Measurements from ENCODE around the gene BCL2.
"Not testable (repeated sequence)": the region's sequence is repeated elsewhere in the genome, so short reads cannot be mapped to it uniquely, and the experiment has no call there.

BCL2 gene

DNA sequence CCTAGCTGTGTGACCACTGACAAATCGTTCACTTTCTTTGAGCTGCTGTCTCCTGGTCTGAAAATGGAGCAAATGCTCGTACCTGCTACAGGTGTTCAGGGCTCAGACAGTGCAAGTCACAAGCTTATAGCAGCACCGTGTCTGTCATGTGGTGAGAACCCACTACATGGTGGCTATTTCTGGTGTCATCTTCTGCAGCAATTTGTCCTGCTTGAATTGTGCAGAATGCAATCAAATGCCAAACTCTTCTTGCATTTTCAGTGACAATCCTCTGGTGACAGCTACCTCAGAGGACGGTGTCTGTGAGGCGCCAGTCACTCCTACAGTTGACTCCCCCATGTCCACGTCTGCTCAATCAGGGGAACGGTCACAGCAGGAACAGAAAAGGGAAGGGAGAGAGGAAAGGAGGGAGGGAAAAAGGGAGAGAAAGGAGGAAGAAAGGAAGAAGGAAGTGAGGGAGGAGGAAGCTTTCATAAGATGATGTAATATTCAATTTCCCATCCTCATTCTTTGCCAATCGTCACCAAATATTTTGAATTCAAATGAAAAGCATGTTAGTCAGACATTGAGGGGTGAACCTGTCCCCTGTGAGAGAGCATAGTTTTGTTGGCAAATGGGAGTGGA lies 122.2 kb downstream of the BCL2 start:
- no peak for DNase-seq

GRCh38 chr18:63195326-63196159 lies 124.0 kb downstream of the BCL2 start:
- no peak for DNase-seq

- DNase-seq: no peak
Observed at GRCh38 chr18:63192885-63193349, 126.7 kb downstream of the BCL2 start.

DNA sequence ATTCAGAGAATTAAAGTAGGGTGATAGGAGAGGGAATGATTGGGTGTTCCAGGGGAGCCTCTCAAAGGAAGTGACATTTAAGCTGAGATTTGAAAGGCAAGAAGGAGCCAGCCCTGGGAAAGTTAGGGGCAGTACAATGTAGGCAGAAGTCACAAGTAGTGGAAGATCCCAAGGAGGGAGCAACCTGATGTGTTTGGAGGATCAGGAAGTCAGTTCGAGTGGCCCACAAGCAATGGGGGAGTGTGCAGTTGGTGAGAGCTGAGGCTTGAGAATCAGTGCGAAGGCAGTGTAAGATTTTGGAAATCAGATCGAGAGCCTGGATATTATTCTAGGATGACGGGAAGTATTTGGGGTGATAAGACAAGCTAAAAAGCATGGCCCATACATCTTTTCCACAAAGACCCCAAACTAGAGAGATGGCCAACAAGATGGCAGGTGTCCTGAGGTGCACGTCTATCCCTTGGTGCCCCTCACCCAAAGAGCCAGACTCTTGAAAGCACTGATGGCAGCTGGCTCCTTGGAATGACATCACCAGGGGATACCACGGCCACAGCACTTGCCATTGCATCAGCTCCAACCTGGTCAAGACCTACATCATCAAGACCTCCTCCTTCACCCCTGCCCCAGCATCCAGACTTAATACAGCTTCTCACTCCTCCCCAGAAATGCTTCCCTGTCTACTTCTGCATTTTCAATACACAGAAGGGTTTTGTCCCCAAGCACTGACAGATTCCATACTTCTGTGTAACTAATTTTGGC lies 127.3 kb downstream of the BCL2 start:
- DNase-seq: no peak

GRCh38 chr18:63191413-63191812 lies 128.2 kb downstream of the BCL2 start:
- no peak for DNase-seq

DNA sequence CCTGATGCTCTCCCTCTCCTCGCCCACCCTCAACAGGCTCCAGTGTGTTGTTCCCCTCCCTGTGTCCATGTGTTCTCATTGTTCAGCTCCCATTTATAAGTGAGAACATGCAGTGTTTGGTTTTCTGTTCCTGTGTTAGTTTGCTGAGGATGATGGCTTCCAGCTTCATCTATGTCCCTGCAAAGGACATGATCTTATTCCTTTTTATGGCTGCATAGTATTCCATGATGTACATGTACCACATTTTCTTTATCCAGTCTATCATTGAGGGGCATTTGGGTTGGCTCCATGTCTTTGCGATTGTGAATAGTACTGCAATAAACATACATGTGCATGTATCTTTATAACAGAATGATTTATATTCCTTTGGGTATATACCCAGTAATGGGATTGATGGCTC lies 128.7 kb downstream of the BCL2 start:
- not testable (repeated sequence) for DNase-seq

DNA sequence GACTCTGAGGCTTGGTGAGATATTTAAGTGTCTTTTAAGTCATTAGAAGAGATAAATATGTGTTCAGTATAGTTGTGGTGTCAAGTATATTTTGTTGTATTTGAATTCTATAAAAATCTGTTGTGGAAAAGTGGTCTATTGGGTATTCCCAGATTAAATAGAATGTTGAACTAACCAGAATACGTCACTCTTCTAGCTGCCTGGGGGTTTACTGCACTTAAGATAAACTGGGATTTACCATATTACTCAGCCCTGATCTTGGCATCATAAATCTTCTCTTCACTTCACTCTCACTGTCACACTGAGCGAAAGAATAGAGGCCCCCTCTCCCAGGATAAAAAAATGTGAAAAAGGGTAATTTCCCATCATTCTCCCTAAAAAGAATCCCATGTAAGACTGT lies 129.8 kb downstream of the BCL2 start:
- no peak for DNase-seq

- no peak for DNase-seq
Observed at GRCh38 chr18:63189041-63189440, 130.5 kb downstream of the BCL2 start.

DNA sequence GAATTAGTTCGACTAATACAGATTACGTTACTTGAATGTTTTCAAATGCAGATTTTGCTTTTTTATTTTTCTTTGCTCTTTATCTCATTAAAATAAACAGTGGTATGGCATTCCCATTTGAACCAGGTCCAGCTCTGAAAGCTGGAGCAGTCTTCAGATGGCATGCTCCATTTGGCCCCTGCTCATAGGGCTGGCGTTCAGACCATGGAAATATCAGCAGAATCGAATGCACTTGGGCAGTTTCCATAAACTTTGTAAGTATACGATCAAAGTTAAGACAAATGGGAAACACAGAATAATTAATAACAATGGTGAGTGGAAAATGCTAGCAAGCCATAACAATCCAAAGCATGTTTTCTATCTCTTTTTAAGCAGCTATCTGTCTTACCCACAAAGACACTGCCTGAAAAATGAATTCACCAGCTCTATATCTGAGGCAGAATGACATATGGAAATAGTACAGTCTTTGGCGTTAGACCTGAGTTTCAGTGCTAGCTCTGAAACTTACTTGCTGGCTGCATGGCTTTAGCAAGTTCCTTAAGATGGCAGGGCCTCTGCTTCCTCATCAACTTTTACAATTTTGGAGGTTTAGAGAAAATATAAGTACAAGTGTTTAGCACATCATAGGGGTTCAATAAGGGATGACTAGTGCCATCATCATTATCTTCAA lies 131.6 kb downstream of the BCL2 start:
- no peak for DNase-seq

DNA sequence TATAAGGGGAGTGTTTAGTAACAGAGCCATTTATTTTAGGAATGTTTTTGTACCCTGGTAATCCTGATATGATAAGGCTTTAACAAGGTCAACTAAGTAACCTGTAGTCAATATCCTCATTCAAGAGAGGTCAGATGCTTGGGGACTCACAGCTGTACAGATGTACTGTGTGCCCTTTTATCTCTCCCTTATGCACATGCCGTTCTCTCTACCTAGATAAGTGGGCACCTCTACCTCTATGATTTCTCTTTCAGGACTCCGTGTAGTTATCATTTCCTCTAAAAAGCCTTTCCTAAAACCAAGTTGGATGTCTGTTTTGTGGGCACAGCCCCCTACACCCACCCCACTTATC lies 132.4 kb downstream of the BCL2 start:
- DNase-seq: no peak

DNA sequence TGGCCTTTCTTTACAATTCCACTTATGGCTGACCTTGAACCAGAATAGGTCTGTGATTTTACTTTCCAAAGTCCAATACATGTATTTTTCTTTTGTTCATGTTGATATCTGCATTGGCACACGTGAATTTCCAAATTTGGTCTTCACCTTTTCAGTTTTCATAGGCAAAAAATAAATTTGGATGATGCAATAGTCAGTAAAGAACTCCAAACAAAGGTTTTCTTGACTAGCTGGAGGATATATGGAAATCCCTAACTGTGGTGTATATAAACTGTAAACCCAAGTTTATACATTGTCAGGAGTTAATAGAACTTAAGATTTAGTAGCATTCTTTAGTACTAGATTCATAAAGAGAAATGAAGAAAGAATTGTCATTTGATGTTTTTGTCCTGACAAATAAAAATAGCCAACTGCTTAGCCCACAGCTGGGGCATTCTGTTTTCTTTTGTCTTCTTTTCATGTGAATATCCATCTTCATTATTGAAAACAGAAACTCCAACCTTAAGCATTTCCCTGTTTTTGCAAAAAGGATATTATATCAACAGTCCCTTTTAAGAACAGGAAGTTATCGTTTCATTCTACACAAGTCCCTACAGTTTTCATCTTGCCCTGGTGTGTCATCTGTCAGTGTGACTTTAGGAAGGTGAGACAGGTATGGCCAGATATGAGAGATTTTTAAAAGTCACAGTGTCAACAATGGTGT lies 132.9 kb downstream of the BCL2 start:
- no peak for DNase-seq

GRCh38 chr18:63185984-63186383 lies 133.6 kb downstream of the BCL2 start:
- no peak for DNase-seq

DNA sequence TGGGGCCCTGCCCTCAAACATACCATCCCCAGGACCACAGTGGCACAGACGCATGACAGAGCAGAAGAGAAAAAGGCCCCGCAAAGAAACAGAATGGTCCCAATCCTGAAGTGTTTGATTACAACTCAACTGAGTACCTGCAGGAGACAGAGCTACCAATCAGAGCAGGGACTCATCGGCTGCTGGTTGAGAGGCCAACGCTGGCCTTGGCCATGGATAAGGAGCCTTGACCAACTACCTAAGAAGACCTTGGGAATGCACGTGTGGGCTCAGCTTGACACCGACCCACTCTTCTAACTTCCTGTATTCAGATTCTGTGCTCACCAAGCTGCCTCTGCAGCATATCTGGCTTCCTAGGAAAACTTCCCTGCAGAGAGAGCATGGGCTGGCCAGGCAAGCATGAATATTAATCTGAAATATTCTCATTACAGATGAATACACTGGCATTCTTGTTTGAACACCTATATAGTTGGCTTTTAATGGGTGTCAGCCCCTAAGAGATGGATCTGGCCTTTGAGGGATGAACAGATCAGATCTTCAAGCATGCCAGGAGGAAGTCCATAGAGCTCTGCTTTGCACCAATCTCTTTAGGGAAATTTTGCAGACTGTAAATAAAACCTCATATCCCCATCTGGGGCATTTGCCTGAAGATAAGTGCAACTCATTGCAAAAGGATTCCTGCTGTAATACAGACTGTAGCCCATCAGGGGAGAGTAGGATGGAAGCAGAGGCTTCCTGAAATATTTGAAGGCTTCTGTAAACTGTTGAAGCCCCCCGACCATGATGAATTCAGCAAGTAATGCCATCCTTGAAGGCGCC lies 135.4 kb downstream of the BCL2 start:
- DNase-seq: no peak

- DNase-seq: no peak
Observed at GRCh38 chr18:63183378-63183777, 136.2 kb downstream of the BCL2 start.

DNA sequence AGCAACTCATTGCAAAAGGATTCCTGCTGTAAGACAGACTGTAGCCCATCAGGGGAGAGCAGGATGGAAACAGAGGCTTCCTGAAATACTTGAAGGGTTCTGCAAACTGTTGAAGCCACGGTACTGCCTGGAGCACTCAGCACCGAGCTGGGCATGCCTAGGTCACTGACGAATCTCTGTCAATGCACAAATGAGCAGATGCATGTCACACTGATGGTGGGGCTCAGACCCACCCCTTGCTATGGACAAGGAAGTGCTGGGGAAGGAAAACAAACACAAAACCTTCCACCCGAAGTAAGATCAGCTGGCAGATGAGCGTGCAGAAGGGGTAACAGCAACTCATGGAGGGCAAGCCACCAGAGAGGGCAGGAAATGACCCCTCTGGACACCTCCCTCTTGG lies 136.7 kb downstream of the BCL2 start:
- no peak for DNase-seq

DNA sequence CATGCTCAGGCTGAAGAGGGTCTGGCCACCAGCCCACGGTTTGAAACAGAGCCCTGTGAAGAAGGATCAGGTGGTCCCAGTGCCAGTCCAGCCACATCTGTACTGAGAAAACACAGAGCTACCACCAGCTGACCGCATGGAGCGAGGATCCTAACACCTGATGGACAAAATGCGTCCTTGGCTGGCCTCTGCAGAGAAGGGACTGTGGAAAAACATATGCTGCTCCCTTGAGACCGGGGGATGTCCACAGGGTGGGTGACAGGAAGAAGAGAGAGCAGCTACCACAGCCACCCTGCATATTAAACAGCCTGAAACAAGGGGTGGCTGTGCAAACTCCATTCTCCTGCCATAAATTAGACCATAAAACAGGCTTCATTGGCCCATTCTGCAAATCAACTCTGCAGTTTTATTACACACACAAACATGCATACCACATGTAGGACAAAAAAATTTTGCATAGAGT lies 137.2 kb downstream of the BCL2 start:
- no peak for DNase-seq

DNA sequence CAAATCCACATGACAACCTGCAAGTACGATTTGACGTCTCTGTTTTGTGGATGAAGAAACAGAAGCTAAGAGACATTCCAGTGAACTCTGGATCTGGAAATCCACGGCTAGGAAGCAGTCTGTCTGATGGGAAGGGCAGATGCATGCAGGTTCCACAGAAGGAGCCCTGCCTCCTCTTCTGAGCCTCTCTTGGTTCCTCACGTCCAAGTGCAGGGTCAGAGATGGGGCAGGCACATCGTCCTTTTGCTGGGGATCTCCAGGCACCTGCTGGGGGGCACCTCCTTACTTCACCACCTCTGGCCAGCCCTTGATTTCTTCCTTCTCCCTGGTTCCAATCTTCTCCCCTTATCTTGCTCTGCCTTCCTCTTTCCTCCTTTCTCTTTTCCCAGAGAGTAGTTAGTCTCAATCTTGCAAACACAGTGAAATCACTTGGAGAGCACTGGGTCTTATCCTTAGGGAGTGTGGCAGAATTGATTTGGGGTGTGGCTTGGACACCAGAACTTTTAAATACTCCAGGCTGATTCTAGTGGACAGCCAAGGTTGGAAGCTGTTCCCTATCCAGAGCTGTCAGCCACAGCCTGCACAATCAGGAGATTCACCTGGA lies 137.8 kb downstream of the BCL2 start:
- no peak for DNase-seq

DNA sequence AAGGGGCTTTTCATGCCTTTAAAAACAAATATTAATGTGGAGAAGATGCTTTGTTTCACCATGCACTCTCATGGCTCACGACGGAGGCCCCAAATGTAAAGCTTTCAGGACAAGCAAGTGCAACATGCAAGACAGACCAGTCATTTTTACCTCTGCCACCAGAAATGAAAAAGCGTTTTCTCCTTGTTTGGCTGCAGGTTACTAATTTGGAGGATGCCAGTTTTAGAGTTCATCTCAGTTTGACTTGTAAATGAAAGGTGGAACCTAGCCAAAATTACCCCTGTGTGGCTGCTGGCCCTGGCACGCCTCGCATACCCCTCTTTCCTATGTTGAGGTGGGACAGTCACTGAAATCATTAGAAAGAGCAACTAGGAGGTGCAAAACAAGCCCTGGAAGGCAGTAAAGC lies 138.6 kb downstream of the BCL2 start:
- DNase-seq: no peak

GRCh38 chr18:63180321-63180720 lies 139.2 kb downstream of the BCL2 start:
- no peak for DNase-seq

- DNase-seq: no peak
Observed at GRCh38 chr18:63179422-63179821, 140.1 kb downstream of the BCL2 start.

DNA sequence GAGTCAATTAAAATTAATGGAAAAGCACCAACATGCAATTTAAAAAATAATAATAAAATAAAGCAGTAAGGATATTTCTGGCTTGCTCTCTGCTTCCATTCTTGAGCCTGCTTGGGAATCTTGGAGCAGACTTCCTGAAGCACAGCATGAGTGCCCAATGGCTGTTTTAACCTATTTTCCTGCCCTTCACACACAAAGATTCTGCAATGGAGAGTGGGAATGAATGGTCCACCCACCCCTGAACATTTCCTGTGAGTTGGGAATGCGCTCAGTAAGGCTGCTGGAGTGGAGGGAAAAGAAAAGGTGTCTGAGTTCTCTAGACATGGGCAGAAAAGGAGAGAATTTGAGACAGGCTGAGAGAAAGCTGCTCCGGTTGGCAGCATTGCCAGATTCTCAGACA lies 140.6 kb downstream of the BCL2 start:
- DNase-seq: no peak
